Mucosa of descending colon (tissue), 3 donors: Measurements from ENCODE around the gene SH3BP1. TPM values are rescaled to one million over a fixed set of nuclear protein-coding genes. Genes with fewer than 3 reads are reported as not detected.

Source experiments
- ATAC-seq: fragments of 200-7000 bp; cut with Tn5 transposase; one replicate; pipeline ENCODE4 v1.9.1; 2020; ENCODE audit warnings: mild to moderate bottlenecking, moderate library complexity
- DNase-seq, 3 donors: peaks; one replicate each; pipeline ENCODE4 v3.0.0-alpha.2; 2020
- H3K36me3 ChIP-seq: fragments of 200-600 bp; one replicate; pipeline ENCODE4 v1.8.0; 2021; ENCODE audit warnings: low read depth, mild to moderate bottlenecking
- H3K4me1 ChIP-seq: fragments of 200-600 bp; one replicate; pipeline ENCODE4 v1.8.0; 2021; ENCODE audit warnings: low read depth, mild to moderate bottlenecking
- H3K4me3 ChIP-seq: fragments of 200-600 bp; one replicate; pipeline ENCODE4 v1.8.0; 2021; ENCODE audit warnings: mild to moderate bottlenecking
- H3K9me3 ChIP-seq: fragments of 200-600 bp; one replicate; pipeline ENCODE4 v1.8.0; 2021; ENCODE audit warnings: mild to moderate bottlenecking
- intact Hi-C, 2 donors: fragments of 100-400 bp; cut with DNase I in 1 of 2; cut with micrococcal nuclease in 1 of 2; formaldehyde crosslinking; loops; one replicate each; pipeline versions ENCODE4 v1.11.0 to v1.11.1; 2022; cut with DNase I, micrococcal nuclease
- total RNA-seq, 3 donors: library from RNA; stranded (reverse); fragmentation: NEBNext Ultra II Directional in 2 of 3; extraction: Animal tissue kit (Norgen Biotek cat#: 25700) in 2 of 3; gene quantifications; one replicate each; pipeline versions ENCODE4 v1.2.1 to v1.2.4, GENCODE V29; 2021 to 2023
- TF ChIP-seq, protein P1 (sequence below): fragments of 200-600 bp; IDR thresholded peaks from one replicate; pipeline ENCODE4 v1.8.0; 2022; ENCODE audit warnings: antibody characterized with exemption, mild to moderate bottlenecking
- donor health status: DM: no; HTN: no; CAD: no; lungs with moderate emphysema.
- donor health status: DM: no; HTN: no; CAD: no.
- donor health status: DM: no; HTN: yes; CAD: no.

The SH3BP1 gene
- total RNA-seq, 3 donors from 2014 or later = 48.8 to 98.2 (median 96.6) TPM

DNA sequence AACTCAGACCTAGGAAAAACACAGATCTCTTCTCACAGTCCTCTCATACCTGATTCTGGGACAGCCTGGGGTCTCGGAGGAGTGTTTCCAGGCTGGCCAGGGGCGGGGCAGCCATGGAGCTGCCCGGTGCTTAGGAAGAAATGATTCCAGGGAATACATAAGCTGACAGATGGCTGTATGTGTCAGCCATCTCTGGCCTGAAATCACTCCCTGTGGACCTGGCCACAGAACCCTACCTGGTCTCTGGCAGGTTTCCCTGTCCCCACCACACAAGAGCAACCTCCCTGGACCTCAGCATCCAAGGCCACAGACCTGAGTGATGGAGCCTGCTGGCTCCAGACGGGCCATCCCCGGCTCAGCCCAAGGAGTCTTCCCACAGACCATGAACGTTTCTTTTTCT is 20.8 kb upstream of the SH3BP1 start:
- no peaks in the 10 kb centered on the region for H3K9me3 ChIP-seq
- TF ChIP-seq, protein P1, sequence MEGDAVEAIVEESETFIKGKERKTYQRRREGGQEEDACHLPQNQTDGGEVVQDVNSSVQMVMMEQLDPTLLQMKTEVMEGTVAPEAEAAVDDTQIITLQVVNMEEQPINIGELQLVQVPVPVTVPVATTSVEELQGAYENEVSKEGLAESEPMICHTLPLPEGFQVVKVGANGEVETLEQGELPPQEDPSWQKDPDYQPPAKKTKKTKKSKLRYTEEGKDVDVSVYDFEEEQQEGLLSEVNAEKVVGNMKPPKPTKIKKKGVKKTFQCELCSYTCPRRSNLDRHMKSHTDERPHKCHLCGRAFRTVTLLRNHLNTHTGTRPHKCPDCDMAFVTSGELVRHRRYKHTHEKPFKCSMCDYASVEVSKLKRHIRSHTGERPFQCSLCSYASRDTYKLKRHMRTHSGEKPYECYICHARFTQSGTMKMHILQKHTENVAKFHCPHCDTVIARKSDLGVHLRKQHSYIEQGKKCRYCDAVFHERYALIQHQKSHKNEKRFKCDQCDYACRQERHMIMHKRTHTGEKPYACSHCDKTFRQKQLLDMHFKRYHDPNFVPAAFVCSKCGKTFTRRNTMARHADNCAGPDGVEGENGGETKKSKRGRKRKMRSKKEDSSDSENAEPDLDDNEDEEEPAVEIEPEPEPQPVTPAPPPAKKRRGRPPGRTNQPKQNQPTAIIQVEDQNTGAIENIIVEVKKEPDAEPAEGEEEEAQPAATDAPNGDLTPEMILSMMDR = no peak
- peaks cover 3% of the 10 kb centered on the region for H3K4me1 ChIP-seq
- DNase-seq (no peak), ATAC-seq (no peak)
- peaks cover 4% of the 10 kb centered on the region for H3K36me3 ChIP-seq
- no peak overlapping the region for H3K4me3 ChIP-seq
- intact Hi-C loops = no loop called here

DNA sequence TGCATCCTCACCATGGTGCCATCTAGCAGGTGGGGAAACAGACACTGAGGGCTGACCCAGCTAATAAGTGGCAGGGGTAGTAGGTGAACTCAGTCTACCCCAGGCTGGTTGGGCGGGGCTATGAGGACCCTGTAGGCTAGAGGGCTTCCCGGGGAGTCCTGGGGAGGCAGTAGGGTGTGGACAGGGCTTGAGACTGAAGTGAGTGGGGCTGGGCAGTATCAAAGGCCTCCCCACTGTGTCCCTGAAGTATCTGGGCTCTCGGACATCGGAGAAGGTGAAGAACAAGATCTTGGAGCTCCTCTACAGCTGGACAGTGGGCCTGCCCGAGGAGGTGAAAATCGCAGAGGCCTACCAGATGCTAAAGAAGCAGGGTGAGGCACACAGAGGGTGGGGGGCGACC is 19.5 kb upstream of the SH3BP1 start:
- ATAC-seq = no peak
- Histone ChIP-seq H3K4me1 (peaks cover 11% of the 10 kb centered on the region), H3K4me3 (no peak overlapping the region), H3K36me3 (peaks cover 4% of the 10 kb centered on the region), H3K9me3 (no peaks in the 10 kb centered on the region)
- intact Hi-C loops = loop anchor here in 1 of 2 donors (10.0 kb wide), 1 partner anchor 65 kb away; the partner anchor contains the start of gene NOL12
- DNase-seq = no peak
- TF ChIP-seq, protein P1 = no peak

DNA sequence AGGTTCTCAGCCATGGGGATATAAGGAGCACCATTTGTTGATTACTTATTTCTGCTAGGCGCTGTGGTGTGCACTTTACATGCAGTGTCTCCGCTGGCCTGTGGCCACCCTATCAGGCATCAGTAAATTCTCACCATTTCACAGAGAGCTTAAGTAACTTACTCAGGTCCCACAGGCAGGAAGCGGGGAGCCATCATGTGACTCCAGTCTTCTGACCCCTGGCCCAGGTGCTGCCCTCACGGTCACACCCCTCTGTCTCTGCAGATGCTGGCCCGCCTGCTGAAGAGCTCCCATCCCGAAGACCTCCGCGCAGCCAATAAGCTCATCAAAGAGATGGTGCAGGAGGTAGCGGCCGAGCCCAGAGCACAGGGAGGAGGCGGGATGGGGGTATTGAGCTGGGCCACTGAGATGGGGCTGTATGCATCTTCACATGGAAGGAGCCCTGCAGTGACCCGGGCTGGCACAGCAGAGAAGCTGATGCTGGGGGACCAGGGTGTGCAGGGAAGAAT is 18.1 kb upstream of the SH3BP1 start:
- intact Hi-C loops = loop anchor here in 1 of 2 donors (10.0 kb wide), 1 partner anchor 63 kb away; the partner anchor contains the start of gene NOL12
- TF ChIP-seq, protein P1 = no peak
- H3K4me1 ChIP-seq = peaks cover 19% of the 10 kb centered on the region
- H3K36me3 ChIP-seq = peaks cover 4% of the 10 kb centered on the region
- ATAC-seq (no peak), DNase-seq (no peak)
- H3K9me3 ChIP-seq = no peaks in the 10 kb centered on the region
- no peak overlapping the region for H3K4me3 ChIP-seq

DNA sequence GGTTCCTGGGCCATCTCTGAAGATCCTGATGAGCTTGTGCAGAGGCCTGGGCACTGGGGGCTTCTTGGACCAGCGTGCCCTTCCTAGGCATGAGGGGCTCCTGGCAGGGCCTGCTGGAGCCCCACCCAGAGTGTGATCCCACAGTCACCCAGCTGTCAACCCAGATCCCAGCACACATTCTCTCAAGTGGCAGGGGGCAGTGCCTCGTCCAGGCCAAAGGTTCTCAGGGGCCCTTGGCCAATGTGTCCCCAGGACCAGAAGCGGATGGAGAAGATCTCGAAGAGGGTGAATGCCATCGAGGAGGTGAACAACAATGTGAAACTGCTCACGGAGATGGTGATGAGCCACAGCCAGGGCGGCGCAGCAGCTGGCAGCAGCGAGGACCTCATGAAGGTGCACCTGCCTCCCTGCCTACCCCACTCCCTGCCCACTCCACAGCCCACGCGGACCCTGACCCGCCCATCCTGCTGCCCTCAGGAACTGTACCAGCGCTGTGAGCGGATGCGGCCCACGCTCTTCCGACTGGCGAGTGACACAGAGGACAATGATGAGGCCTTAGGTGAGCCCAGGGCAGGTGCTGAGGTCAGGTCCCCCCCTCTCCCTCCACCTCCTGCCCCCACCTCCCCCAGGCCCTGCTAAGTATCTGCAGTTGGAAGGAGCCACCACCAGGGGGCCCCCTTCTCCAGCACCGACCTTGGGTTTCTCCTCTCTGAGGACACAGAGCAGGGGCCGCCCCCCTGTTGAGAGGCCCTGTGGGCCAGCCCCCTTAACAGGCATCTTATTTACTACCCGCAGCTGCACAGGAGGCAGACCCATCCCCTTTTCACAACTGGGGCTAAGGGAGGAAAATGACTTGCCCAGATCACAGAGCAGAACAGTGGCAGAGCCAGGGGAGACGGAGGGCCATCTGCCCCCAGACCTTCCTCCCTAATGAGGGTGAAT is 16.1 kb upstream of the SH3BP1 start:
- intact Hi-C loops = loop anchor here in 1 of 2 donors (10.0 kb wide), 1 partner anchor 61 kb away; the partner anchor contains the start of gene NOL12
- peaks cover 4% of the 10 kb centered on the region for H3K36me3 ChIP-seq
- DNase-seq (peak; percentile 71 to 82 (median 80)), ATAC-seq (peak; percentile 75)
- H3K4me3 ChIP-seq = no peak overlapping the region
- peaks cover 37% of the 10 kb centered on the region for H3K4me1 ChIP-seq
- no peaks in the 10 kb centered on the region for H3K9me3 ChIP-seq
- TF ChIP-seq, protein P1 = peak; percentile 77

DNA sequence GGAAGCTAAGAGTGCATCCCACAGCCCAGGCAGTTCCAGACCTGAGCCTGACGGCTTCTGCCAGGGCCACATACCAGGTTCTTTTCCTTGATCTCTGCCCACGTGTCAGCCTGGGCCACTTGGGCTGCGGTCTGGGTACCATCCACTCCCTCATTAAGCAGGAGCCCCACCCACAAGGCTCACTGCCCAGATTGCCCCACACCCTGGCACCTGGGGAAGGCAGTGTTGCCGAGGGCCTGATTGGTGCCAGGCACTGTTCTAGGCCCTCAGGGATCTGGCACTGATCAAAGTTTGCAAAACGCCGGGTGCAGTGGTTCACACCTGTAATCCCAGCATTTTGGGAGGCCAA is 15.5 kb upstream of the SH3BP1 start:
- TF ChIP-seq, protein P1 = no peak
- Histone ChIP-seq H3K4me1 (peaks cover 37% of the 10 kb centered on the region), H3K4me3 (no peak overlapping the region), H3K36me3 (peaks cover 4% of the 10 kb centered on the region), H3K9me3 (no peaks in the 10 kb centered on the region)
- DNase-seq (peak; percentile 81 to 85 (median 84)), ATAC-seq (peak; percentile 83)
- intact Hi-C loops = loop anchor here in 1 of 2 donors (10.0 kb wide), 1 partner anchor 61 kb away; the partner anchor contains the start of gene NOL12
